Endothelial cell of umbilical vein (primary cell): ENCODE data around the gene MAP4K2. TPM values are rescaled to one million over a fixed set of nuclear protein-coding genes. Genes with fewer than 3 reads are reported as not detected.

ENCODE experiments used
- BruUV-seq: library from RNA; stranded (reverse); fragments of 400-500 nt; replicated peaks from 2 replicates; lab custom pipeline; 2021; lab: Mats Ljungman, UMichigan
- CTCF ChIA-PET: fragments of 300-600, 350-600 bp; sonication (Branson Sonifier 250); formaldehyde crosslinking; loops from one replicate; lab custom pipeline; 2021; ENCODE audit warnings: antibody characterized with exemption, inconsistent platforms; lab: Charles Lee
- POLR2A ChIA-PET: fragments of 300-600, 350-600 bp; sonication (Branson Sonifier 250); formaldehyde crosslinking; loops from one replicate; lab custom pipeline; 2021; ENCODE audit warnings: antibody characterized with exemption, inconsistent platforms; lab: Charles Lee
- DNase-seq: peaks from one replicate; pipeline ENCODE4 v3.0.0-alpha.2; 2011; ENCODE audit warnings: low read depth, low spot score
- FAIRE-seq: peaks from 2 replicates; lab custom pipeline; 2011; peaks lifted over from hg19 to GRCh38; lab: Jason Lieb, UNC
- H2AFZ ChIP-seq: 2 replicates; pipeline ENCODE4 v1.6.0; 2012; ENCODE audit warnings: low read depth, low read length, control low read depth, inconsistent platforms
- H3K27ac ChIP-seq: 2 replicates; pipeline ENCODE4 v1.5.1; 2011; ENCODE audit warnings: low read depth, mild to moderate bottlenecking, control low read depth, low read length, moderate library complexity; ENCODE audit not compliant: insufficient read depth
- H3K27me3 ChIP-seq, 2 experiments: 2 replicates each; pipeline versions ENCODE4 v1.6.0 to v1.6.1; 2011; ENCODE audit warnings: low read length in 2 of 2, mixed read lengths in 1 of 2; ENCODE audit not compliant: control insufficient read depth in 2 of 2, insufficient read depth in 2 of 2
- H3K36me3 ChIP-seq, 2 experiments: 2 replicates in 1 of 2; 3 replicates in 1 of 2; pipeline ENCODE4 v1.5.1; 2011; ENCODE audit warnings: low read length in 2 of 2, mild to moderate bottlenecking in 1 of 2, moderate library complexity in 1 of 2; ENCODE audit not compliant: control insufficient read depth in 2 of 2, insufficient read depth in 2 of 2; ENCODE audit errors: extremely low read depth in 1 of 2
- H3K4me1 ChIP-seq: 3 replicates; pipeline ENCODE4 v1.5.1; 2011; ENCODE audit warnings: mild to moderate bottlenecking, low read length; ENCODE audit not compliant: control insufficient read depth, insufficient read depth; ENCODE audit errors: extremely low read depth
- H3K4me2 ChIP-seq: 2 replicates; pipeline ENCODE4 v1.6.1; 2011; ENCODE audit warnings: low read length, control low read depth, mixed read lengths; ENCODE audit not compliant: insufficient read depth
- H3K4me3 ChIP-seq, 3 experiments: fragments of 200-600 bp in 1 of 3; sonication (generic), shearing (Covaris generic) in 1 of 3; replicated peaks in 1 of 3; 2 replicates each; pipeline ENCODE4 v1.5.1; 2011 to 2016; ENCODE audit warnings: control low read depth in 3 of 3, low read length in 3 of 3, mild to moderate bottlenecking in 2 of 3, inconsistent platforms in 1 of 3, low read depth in 1 of 3, moderate library complexity in 1 of 3; ENCODE audit not compliant: insufficient read depth in 1 of 3
- H3K79me2 ChIP-seq: 2 replicates; pipeline ENCODE4 v1.6.0; 2012; ENCODE audit warnings: low read length, inconsistent platforms; ENCODE audit not compliant: control insufficient read depth, insufficient read depth
- H3K9ac ChIP-seq: replicated peaks from 2 replicates; pipeline ENCODE3; 2011; ENCODE audit warnings: low read length, control low read depth; ENCODE audit not compliant: insufficient read depth; ENCODE audit errors: extremely low read depth
- H3K9me1 ChIP-seq: replicated peaks from 3 replicates; pipeline ENCODE4 v1.6.0; 2011; ENCODE audit warnings: mild to moderate bottlenecking, low read length; ENCODE audit not compliant: control insufficient read depth, insufficient read depth; ENCODE audit errors: extremely low read depth
- H3K9me3 ChIP-seq: replicated peaks from 2 replicates; pipeline ENCODE4 v1.5.1; 2012; ENCODE audit warnings: low read length, inconsistent platforms; ENCODE audit not compliant: control insufficient read depth, insufficient read depth
- H4K20me1 ChIP-seq: replicated peaks from 2 replicates; pipeline ENCODE3; 2011; ENCODE audit warnings: mild to moderate bottlenecking, low read length; ENCODE audit not compliant: control insufficient read depth, insufficient read depth; ENCODE audit errors: extremely low read depth
- CTCF ChIP-seq, 2 donors: IDR thresholded peaks; 1 replicate in 1 of 2; 2 replicates in 1 of 2; pipeline ENCODE4 v1.5.1; 2011; ENCODE audit warnings: low read length in 2 of 2, mild to moderate bottlenecking in 2 of 2, moderate library complexity in 2 of 2, control low read depth in 1 of 2, inconsistent platforms in 1 of 2, low read depth in 1 of 2; ENCODE audit not compliant: insufficient read depth in 1 of 2; ENCODE audit errors: extremely low read depth in 1 of 2
- EZH2 ChIP-seq: IDR thresholded peaks from 2 replicates; pipeline ENCODE4 v1.6.1; 2012; ENCODE audit warnings: borderline replicate concordance, low read depth, mild to moderate bottlenecking, moderate library complexity, low read length, inconsistent platforms; ENCODE audit not compliant: severe bottlenecking
- FOS ChIP-seq: IDR thresholded peaks from 2 replicates; pipeline ENCODE4 v1.6.1; 2011; ENCODE audit warnings: mild to moderate bottlenecking, low read length, moderate library complexity, borderline replicate concordance; ENCODE audit not compliant: insufficient read depth
- GATA2 ChIP-seq: IDR thresholded peaks from 2 replicates; pipeline ENCODE4 v1.7.0; 2011; ENCODE audit warnings: low read depth, mild to moderate bottlenecking, moderate library complexity, mixed read lengths, low read length; ENCODE audit not compliant: insufficient read length, insufficient read depth
- JUN ChIP-seq: IDR thresholded peaks from 2 replicates; pipeline ENCODE4 v1.6.1; 2011; ENCODE audit warnings: borderline replicate concordance, low read depth; ENCODE audit not compliant: insufficient read length, insufficient read depth
- MAX ChIP-seq: IDR thresholded peaks from 2 replicates; pipeline ENCODE4 v1.6.1; 2011; ENCODE audit not compliant: insufficient read depth, insufficient read length
- MYC ChIP-seq: IDR thresholded peaks from one replicate; pipeline ENCODE4 v1.6.1; 2011; ENCODE audit warnings: mild to moderate bottlenecking, low read depth, low read length
- POLR2A ChIP-seq: IDR thresholded peaks from 2 replicates; pipeline ENCODE4 v1.6.1; 2012; ENCODE audit warnings: low read depth, mild to moderate bottlenecking, control low read depth, low read length
- POLR2AphosphoS5 ChIP-seq: IDR thresholded peaks from 2 replicates; pipeline ENCODE4 v1.6.1; 2012; ENCODE audit warnings: low read depth, mild to moderate bottlenecking, control low read depth, low read length, moderate library complexity; ENCODE audit not compliant: insufficient read depth
- dilution Hi-C: fragments of 300-500 bp; cut with MboI; formaldehyde crosslinking; loops from one replicate; pipeline ENCODE4 v1.15.0; 2019; ENCODE audit warnings: low sequenced_read_pairs; ENCODE audit not compliant: extremely low pct_ligation_motif_present
- intact Hi-C: fragments of 100-400 bp; cut with micrococcal nuclease; formaldehyde crosslinking; loops from one replicate; pipeline ENCODE4 v1.10.0; 2022
- polyA plus RNA-seq, 4 experiments: library from polyadenylated mRNA; depleted of rRNA in 3 of 4; stranded (reverse) in 3 of 4; unstranded in 1 of 4; fragments of >200 nt; gene quantifications; 2 replicates each; pipeline versions ENCODE4 v1.2.1 to v1.2.3, GENCODE V29; 2011 to 2012; ENCODE audit warnings: missing spikeins in 1 of 4
- total RNA-seq: library from RNA; stranded (reverse); gene quantifications from 2 replicates; pipeline ENCODE4 v1.2.3, GENCODE V29; 2021

MAP4K2 gene
- total and polyA plus RNA-seq, 2 donors (not counting 3 experiments of a cell fraction or from before 2014, with no cell fraction given) = 43.3 to 44.0 TPM

- dilution Hi-C loops = no loop called here
- ChIA-PET POLR2A (no interaction called here), CTCF (interaction anchor here (0.9 to 2.2 kb wide), 3 partner anchors 9 to 53 kb away, joined by 3 to 6 read pairs (median 5); no protein-coding TSS in a partner anchor)
- Histone ChIP-seq H3K27me3 (no peaks in the 10 kb centered on the region), H2AFZ (no peak overlapping the region), H3K36me3 (no peaks in the 10 kb centered on the region), H3K4me1 (no peaks in the 10 kb centered on the region), H4K20me1 (no peaks in the 10 kb centered on the region), H3K9me3 (no peaks in the 10 kb centered on the region), H3K79me2 (no peaks in the 10 kb centered on the region), H3K4me2 (no peak overlapping the region), H3K9me1 (no peaks in the 10 kb centered on the region), H3K27ac (no peak overlapping the region), H3K4me3 (no peak overlapping the region), H3K9ac (no peak overlapping the region)
- intact Hi-C loops = no loop called here
- DNase-seq (no peak), FAIRE-seq (no peak)
- no peak for TF ChIP-seq CTCF (IDR thresholded peaks at IDR 0.05; ENCODE audit: extremely low read depth in 1 of 2, insufficient read depth in 1 of 2, low read depth in 1 of 2, low read length in 2 of 2)
- no peak for TF ChIP-seq MAX
- TF ChIP-seq FOS = no peak
- TF ChIP-seq JUN = no peak
- TF ChIP-seq GATA2 = no peak
- TF ChIP-seq EZH2 = no peak
- TF ChIP-seq MYC = no peak
- TF ChIP-seq POLR2AphosphoS5 = no peak
- TF ChIP-seq POLR2A = no peak
- BruUV-seq = no TSS peak
Measured at GRCh38 chr11:64839335-64839734, 36.3 kb upstream of the MAP4K2 start.
